ENCODE measurements around the gene ZNF768.
"Not testable (repeated sequence)": the region's sequence is repeated elsewhere in the genome, so short reads cannot be mapped to it uniquely, and the experiment has no call there.

Gene ZNF768

GRCh38 chr16:30555315-30556124, 29.2 kb upstream of the ZNF768 start:
- DNase-seq = no peak

- no peak for DNase-seq
Observed at GRCh38 chr16:30554557-30555314, 28.4 kb upstream of the ZNF768 start.

GRCh38 chr16:30553393-30553899, 27.1 kb upstream of the ZNF768 start:
- no peak for DNase-seq

GRCh38 chr16:30552956-30553355, 26.6 kb upstream of the ZNF768 start:
- no peak for DNase-seq

GRCh38 chr16:30551781-30552180, 25.4 kb upstream of the ZNF768 start:
- peak; percentile 50 to 51 for DNase-seq

GRCh38 chr16:30548416-30549253, 22.3 kb upstream of the ZNF768 start:
- no peak for DNase-seq

- DNase-seq = no peak
Observed at GRCh38 chr16:30546115-30546514, 19.7 kb upstream of the ZNF768 start.

GRCh38 chr16:30543067-30543466, 16.7 kb upstream of the ZNF768 start:
- DNase-seq = no peak

GRCh38 chr16:30541502-30542329, 15.3 kb upstream of the ZNF768 start:
- DNase-seq = no peak

GRCh38 chr16:30540916-30541464, 14.6 kb upstream of the ZNF768 start:
- DNase-seq = not testable (repeated sequence)

GRCh38 chr16:30539986-30540526, 13.7 kb upstream of the ZNF768 start:
- not testable (repeated sequence) for DNase-seq

- DNase-seq = no peak
Observed at GRCh38 chr16:30539000-30539964, 12.9 kb upstream of the ZNF768 start.

- DNase-seq = not testable (repeated sequence)
Observed at GRCh38 chr16:30536391-30537024, 10.1 kb upstream of the ZNF768 start.

GRCh38 chr16:30535777-30536190, 9.4 kb upstream of the ZNF768 start:
- DNase-seq = peak; percentile 53 to 57

- DNase-seq = no peak
Observed at GRCh38 chr16:30535106-30535776, 8.9 kb upstream of the ZNF768 start.

- peak; percentile 85 to 87 for DNase-seq
Observed at GRCh38 chr16:30534368-30535105, 8.2 kb upstream of the ZNF768 start, which contains the start of gene ZNF747. Gene ZNF747 (minus strand): TSS chr16:30534858. CDS start chr16:30534679, 179 bp downstream.

GRCh38 chr16:30533748-30534367, 7.5 kb upstream of the ZNF768 start:
- DNase-seq = no peak

- DNase-seq = no peak
Observed at GRCh38 chr16:30533146-30533522, 6.8 kb upstream of the ZNF768 start.
